GOT3 (cell line): Measurements from ENCODE around the gene MBD6.
"Not testable (repeated sequence)": the region's sequence is repeated elsewhere in the genome, so short reads cannot be mapped to it uniquely, and the experiment has no call there.

Source experiments
- DNase-seq: peaks from one replicate; lab custom pipeline; 2025; ENCODE audit warnings: mixed read lengths; lab: John Stamatoyannopoulos, UW

Gene MBD6

GRCh38 chr12:57515934-57516541, 6.6 kb upstream of the MBD6 start:
- DNase-seq, result no peak

GRCh38 chr12:57516617-57517153, 5.9 kb upstream of the MBD6 start:
- no peak for DNase-seq

GRCh38 chr12:57517187-57517586, 5.4 kb upstream of the MBD6 start:
- DNase-seq, result peak; percentile 67

DNA sequence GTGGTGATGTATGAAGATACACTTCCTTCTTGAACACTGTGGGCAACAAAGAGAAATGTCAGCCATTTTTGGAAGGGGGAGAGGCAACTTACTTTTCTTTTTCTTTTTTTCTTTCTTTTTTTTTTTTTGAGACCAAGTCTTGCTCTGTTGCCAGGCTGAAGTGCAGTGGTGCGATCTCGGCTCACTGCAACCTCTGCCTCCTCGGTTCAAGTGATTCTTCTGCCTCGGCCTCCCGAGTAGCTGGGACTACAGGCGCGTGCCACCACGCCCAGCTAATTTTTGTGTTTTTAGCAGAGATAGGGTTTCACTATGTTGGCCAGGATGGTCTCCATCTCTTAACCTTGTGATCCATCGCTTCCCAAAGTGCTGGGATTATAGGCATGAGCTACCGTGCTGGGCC, 4.9 kb upstream of the MBD6 start:
- DNase-seq, result not testable (repeated sequence)

GRCh38 chr12:57518176-57518919, 4.3 kb upstream of the MBD6 start:
- DNase-seq, result no peak

- DNase-seq, result peak; percentile 98
These were observed 3.5 kb upstream of the MBD6 start for GRCh38 chr12:57518920-57519795.

DNA sequence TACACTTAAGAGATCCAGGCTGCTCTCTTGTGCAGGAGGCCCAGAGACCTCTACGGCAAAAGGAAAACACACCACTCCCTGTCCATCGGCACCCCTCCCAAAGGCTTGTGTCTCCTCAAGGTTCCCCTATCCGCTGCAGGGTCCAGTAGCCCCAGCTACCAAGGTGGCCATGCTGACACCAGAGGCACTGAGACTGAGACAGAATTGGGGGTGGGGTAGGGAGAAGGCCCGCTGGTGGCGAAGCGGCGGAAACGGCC, 2.9 kb upstream of the MBD6 start:
- no peak for DNase-seq

DNA sequence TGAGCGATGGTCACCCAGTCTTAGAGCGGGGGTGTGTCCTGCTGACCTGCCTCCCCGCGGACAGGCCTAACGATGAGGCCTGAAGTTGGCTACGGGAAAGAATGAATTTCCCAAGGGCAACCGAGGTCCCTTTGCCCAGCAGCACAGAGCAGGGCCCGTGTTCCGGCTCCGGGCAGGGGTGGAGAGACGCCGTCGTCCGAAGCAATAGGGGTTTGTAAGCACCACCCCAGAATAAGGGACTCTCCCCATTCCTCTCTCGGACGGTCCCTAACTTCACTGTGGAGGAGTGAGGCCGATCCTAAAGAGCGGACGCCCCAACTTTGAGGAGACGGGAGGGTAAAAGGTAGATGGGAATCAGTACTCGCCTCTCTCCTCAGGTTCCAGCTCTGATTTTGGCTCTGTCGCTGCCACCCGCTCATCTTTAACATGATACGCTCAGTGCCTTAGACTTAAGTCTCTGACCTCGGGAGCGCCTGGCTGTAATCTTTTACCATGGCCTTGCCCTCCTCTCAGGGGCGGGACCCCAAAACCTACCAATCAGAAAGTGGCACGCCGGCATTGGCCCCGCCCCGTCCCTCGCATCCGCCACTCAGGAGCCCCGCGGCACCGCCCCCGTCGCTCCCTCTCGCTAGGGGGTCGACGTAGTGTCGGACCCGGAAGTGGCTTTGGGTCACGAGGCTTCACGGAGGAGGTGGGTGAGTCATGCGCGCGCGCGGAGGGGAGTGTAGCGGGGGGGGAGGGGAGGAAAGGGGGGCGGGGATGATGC, 2.4 kb upstream of the MBD6 start, which contains the start of gene DDIT3:
Gene DDIT3 (minus strand): TSS at position 462 of the 766 bp plus-strand sequence. CDS start 3,108 bp downstream, outside the sequence.
- peak; percentile 100 for DNase-seq

DNA sequence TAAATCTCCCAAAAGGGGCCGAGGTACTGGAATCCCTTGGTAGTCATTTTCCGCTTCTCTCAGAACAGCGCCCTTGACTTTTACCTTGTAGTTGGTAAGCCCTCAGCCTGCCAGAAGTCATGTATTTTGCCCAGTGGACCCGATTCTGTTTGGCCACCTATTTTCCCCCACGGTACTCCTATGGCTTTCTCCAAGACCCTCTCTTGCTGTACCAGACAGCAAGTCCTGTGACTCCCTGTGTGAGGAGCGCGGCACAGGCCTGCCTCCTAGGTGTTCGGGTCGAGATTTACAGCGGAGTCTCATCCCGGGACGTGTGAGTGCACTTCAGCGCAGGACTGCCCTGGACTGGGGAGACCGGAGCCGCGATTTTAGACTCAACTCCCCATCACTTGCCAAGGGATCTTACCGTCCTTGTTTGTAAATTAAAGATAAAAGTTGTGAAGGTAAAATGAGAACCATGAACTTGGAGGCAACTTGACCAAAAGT, 1.1 kb upstream of the MBD6 start:
- DNase-seq, result no peak

DNA sequence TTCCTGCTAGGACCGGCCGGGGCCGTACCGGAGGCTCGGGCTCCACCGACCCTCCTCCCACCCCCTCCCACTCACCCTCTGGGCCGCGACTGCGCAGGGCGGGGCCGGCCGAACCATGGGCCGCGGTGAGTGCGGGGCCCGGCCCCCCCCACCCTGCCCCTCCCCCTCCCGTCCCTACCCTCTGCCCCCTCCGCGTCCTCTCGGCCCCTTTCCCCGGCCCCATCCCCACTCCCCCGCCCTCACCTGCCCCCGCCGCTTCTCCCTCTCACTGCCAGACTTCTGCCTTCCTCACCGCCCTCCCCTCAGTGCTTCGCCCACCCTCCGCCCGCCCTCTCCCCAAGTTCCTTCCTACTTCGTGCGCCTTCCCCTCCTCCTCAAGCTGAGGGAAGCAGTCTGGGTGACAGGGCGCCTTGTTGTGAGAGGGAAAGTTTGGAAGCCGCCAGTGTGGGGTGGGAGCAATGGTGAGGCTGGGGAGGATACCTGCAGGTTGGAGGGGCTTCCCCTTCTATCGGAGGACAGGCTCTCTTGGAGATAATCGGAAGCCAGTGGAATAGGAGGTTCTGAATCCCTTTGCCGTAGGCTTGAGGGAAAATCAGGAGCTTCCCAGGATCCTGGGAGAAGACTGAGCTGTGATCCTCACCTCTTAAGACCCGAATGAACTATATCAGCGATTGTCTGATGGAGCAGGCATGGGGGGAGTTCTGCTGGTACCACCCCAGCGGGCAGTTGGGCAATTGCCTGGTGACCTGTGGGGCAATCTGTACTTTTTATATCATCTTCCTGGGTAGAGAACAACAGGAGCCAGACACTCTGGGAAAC, 472 bp downstream of the MBD6 start:
- DNase-seq, result peak; percentile 91

GRCh38 chr12:57523706-57524614, 1.3 kb downstream of the MBD6 start:
- DNase-seq, result no peak

DNA sequence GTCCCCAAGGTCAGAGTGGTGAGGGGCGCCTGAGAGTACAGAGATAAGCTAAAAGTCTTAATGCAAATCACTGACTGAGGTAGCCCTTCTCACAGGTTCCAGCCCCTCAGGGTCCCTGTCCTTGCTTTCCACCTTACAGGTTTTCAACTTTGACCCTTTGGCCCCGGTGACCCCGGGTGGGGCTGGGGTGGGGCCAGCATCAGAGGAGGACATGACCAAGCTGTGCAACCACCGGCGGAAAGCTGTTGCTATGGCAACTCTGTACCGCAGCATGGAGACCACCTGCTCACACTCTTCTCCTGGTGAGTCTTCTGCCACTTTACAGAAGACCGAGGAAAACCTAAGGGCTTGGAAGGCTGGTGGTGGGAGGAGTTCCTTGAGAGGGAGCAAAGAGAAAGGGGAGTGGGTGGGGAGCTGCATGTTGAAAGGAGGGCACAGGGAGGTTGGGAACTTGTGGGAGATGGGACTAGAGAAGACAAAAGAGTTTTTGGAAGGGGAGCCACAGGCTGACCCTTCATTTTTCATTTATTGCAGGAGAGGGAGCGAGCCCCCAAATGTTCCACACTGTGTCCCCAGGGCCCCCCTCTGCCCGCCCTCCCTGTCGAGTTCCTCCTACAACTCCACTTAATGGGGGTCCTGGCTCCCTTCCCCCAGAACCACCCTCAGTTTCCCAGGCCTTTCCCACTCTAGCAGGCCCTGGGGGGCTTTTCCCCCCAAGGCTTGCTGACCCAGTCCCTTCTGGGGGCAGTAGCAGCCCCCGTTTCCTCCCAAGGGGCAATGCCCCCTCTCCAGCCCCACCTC, 2.4 kb downstream of the MBD6 start:
- DNase-seq, result no peak

- DNase-seq, result no peak
These were observed 3.2 kb downstream of the MBD6 start for GRCh38 chr12:57525615-57526383.

- DNase-seq, result no peak
These were observed 4.0 kb downstream of the MBD6 start for GRCh38 chr12:57526477-57527126.

DNA sequence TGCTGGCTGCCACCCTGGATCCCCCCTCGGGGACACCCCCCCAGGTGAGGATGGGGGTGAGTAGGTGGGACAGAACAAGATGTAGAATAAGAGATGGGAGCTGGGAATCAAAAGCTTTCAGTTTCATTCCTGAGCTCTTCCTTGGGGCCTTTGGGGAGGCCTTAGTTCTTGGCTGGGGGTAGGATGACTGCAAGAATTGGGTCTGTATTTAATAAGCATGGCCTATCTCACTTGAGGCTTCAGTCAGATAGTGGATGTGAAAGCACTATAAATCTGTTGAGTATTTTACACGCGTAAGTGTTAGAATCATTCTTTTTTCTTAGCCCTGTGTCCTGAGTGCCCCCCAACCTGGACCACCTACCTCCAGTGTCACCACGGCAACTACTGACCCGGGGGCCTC, 4.6 kb downstream of the MBD6 start:
- DNase-seq, result no peak

DNA sequence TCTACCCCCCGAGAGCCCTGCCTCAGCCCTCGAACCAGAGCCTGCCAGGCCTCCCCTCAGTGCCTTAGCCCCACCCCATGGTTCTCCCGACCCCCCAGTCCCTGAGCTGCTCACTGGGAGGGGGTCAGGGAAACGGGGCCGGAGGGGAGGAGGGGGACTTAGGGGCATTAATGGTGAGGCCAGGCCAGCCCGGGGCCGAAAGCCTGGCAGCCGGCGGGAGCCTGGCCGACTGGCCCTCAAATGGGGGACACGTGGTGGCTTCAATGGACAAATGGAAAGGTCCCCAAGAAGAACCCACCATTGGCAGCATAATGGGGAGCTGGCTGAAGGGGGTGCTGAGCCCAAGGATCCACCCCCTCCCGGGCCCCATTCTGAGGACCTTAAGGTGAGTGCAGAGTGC, 5.6 kb downstream of the MBD6 start:
- no peak for DNase-seq

- DNase-seq, result no peak
These were observed 6.4 kb downstream of the MBD6 start for GRCh38 chr12:57528831-57529555.
